Measurements from ENCODE around the gene ZNF629.

DNA sequence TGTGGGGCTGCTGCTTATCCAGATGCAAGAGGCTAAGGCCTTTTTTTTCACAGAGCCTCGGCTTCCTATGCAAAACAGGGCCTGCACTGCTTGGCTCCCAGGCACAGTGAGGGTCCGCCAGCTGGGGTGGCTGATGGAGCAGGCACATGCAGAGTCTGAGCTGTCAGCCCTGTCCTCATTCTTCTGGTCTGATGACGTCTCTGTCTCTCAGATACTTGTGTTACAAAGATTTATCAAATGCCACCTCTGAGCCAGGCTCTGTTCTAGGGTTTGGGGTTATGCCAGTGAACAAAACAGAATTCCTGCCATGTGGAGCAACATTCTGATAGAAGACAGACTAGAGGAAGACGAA is 20.1 kb downstream of the ZNF629 start:
- TF ChIP-seq EZH2 (IDR thresholded peaks at IDR 0.05; ENCODE audit: insufficient read depth, poor library complexity, severe bottlenecking) (no peak), EZH2phosphoT487 (IDR thresholded peaks at IDR 0.05; ENCODE audit: insufficient read depth, low read depth) (no peak)
